ENCODE data around the gene DCAF6. TPM values are rescaled to one million over a fixed set of nuclear protein-coding genes. Genes with fewer than 3 reads are reported as not detected.
"Not testable (repeated sequence)": the region's sequence is repeated elsewhere in the genome, so short reads cannot be mapped to it uniquely, and the experiment has no call there.

The DCAF6 gene, protein sequence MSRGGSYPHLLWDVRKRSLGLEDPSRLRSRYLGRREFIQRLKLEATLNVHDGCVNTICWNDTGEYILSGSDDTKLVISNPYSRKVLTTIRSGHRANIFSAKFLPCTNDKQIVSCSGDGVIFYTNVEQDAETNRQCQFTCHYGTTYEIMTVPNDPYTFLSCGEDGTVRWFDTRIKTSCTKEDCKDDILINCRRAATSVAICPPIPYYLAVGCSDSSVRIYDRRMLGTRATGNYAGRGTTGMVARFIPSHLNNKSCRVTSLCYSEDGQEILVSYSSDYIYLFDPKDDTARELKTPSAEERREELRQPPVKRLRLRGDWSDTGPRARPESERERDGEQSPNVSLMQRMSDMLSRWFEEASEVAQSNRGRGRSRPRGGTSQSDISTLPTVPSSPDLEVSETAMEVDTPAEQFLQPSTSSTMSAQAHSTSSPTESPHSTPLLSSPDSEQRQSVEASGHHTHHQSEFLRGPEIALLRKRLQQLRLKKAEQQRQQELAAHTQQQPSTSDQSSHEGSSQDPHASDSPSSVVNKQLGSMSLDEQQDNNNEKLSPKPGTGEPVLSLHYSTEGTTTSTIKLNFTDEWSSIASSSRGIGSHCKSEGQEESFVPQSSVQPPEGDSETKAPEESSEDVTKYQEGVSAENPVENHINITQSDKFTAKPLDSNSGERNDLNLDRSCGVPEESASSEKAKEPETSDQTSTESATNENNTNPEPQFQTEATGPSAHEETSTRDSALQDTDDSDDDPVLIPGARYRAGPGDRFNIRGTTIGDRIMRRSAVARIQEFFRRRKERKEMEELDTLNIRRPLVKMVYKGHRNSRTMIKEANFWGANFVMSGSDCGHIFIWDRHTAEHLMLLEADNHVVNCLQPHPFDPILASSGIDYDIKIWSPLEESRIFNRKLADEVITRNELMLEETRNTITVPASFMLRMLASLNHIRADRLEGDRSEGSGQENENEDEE
- 35.5 and 37.5 TPM in 2 replicates for total RNA-seq

DNA sequence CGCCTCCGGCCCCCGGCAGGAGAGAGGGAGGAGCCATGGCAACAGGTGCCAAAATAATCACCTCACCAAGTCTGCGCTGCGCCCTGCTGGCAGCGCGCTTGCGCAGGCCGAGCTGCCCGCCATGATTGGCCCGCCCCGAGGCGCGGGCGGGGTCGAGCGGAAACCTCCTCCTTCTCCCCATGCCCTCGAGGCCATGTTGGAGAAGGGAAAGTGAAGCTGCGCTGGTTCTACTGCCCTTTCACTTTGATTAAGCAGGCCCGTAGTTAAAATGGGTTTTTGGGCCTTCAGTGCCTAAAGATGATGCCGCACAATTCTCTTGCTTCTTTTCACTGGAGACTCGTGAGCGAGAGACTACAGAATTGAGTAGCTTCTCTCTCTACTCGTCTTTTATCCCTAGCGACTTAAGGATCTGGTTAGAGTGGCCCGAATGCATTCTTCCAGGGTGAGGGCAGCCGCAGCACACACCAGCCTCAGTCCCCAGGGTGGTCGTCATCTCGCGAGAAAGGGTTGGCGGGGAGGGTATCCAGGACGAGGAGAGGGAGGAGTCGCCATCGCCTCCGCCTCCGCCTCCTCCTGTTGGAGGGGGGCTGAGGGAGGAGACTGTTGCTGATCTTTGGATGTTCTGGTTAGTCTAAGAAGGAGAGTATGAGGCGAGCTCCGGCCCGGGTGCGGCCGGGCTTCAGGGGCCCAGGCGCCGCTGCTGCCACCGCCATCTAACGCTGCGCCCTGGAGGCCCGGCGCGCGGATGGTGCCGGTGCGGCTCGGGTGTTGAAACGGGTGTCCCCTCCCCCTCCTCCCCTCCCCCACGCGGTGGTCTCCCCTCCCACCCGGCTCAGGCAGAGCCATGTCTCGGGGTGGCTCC is at the start of gene DCAF6:
Gene DCAF6, plus strand, starts transcription at position 616 of the 862 bp plus-strand sequence. Its CDS starts 229 bp downstream, at position 845.
- peak; percentile 90 for DNase-seq (ENCODE audit: low read depth)
- TF ChIP-seq, protein P1, sequence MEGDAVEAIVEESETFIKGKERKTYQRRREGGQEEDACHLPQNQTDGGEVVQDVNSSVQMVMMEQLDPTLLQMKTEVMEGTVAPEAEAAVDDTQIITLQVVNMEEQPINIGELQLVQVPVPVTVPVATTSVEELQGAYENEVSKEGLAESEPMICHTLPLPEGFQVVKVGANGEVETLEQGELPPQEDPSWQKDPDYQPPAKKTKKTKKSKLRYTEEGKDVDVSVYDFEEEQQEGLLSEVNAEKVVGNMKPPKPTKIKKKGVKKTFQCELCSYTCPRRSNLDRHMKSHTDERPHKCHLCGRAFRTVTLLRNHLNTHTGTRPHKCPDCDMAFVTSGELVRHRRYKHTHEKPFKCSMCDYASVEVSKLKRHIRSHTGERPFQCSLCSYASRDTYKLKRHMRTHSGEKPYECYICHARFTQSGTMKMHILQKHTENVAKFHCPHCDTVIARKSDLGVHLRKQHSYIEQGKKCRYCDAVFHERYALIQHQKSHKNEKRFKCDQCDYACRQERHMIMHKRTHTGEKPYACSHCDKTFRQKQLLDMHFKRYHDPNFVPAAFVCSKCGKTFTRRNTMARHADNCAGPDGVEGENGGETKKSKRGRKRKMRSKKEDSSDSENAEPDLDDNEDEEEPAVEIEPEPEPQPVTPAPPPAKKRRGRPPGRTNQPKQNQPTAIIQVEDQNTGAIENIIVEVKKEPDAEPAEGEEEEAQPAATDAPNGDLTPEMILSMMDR (conservative IDR thresholded peaks at IDR 0.05; ENCODE audit: low read depth, low read length): no peak
- peak within 1 kb of the TSS; percentile 86 for H3K4me3 ChIP-seq (ENCODE audit: low read depth, low read length)

DNA sequence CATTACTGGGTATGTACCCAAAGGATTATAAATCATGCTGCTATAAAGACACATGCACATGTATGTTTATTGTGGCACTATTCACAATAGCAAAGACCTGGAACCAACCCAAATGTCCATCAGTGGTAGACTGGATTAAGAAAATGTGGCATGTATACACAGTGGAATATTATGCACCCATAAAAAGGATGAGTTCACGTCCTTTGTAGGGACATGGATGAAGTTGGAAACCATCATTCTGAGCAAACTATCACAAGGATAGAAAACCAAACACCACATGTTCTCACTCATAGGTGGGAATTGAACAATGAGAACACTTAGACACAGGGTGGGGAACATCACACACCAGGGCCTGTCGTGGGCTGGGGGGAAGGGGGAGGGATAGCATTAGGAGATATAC is 49.3 kb upstream of the DCAF6 start:
- not testable (repeated sequence) for DNase-seq (ENCODE audit: low read depth); H3K4me3 ChIP-seq (ENCODE audit: low read depth, low read length)

DNA sequence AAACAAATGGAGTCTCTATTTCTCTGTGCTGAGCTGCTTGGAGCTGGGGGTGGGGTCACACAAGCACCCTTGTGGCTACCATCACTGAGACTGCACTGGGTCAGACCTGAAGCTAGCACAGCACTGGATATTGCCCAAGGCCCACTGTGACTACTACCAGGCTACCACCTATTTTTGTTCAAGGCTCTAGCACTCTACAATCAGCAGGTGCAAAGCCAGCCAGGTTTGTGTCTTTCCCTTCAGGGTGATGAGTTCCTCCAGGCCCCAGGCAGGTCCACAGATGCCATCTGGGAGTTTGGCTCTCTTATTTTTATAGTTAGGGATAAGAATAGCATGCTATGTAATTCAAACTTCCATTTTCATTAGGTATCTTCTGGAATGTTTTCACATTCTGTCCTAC is 46.1 kb upstream of the DCAF6 start:
- H3K4me3 ChIP-seq (ENCODE audit: low read depth, low read length): no peak overlapping the region
- no peak for DNase-seq (ENCODE audit: low read depth)
- TF ChIP-seq, protein P1 (conservative IDR thresholded peaks at IDR 0.05; ENCODE audit: low read depth, low read length): no peak

DNA sequence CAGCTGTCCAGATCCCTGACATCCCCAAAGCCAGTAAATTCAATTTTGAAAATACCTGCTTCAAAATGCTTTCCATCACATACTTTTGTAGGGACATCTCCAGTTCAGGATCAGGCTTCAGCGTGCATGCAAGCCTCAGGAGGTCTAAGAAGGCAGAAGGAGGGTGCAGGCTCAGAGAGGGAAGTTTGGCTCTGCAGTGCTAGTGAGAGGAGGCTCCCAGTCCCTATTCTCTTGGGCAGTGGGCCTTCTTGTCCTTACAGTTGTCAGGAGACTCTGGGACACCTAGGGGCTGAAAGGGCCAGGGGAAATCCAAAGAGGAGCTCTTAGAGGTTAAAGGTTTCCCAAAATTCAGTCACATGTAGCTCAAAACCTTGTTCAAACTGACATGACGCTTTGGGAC is 42.7 kb upstream of the DCAF6 start:
- TF ChIP-seq, protein P1 (conservative IDR thresholded peaks at IDR 0.05; ENCODE audit: low read depth, low read length): no peak
- no peak for DNase-seq (ENCODE audit: low read depth)
- no peak overlapping the region for H3K4me3 ChIP-seq (ENCODE audit: low read depth, low read length)

DNA sequence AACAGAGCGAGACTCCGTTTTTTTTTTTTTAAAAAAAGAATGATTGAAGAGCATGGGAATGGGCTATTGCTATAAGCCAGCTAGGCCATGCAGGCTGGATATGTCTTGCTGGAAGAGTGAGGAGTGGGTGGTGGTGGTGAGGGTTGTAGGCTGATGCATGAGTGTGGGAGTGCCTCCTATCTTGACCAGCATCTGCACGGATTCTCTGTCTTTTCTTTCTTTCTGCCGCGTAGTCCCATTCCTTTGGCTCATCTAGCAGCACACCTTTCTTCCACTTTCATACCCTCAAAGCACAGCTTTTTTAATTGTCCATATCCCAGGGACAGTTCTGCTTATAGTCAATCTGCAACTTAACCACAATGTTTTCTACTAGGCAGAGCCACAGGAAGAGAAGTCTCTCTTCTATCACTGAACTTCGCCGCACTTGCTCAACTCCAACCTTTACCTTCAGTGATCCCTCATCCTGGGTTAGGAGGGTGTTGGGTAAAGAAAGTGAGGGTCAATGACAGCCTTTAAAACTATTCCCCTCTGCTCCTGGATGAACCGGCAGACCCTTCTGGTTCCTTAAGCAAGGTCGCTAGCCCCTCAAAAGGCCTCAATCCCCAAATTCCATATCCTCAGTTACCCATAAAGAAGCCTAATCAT is 37.8 kb upstream of the DCAF6 start:
- DNase-seq (ENCODE audit: low read depth): no peak
- TF ChIP-seq, protein P1 (conservative IDR thresholded peaks at IDR 0.05; ENCODE audit: low read depth, low read length): no peak
- no peak overlapping the region for H3K4me3 ChIP-seq (ENCODE audit: low read depth, low read length)

DNA sequence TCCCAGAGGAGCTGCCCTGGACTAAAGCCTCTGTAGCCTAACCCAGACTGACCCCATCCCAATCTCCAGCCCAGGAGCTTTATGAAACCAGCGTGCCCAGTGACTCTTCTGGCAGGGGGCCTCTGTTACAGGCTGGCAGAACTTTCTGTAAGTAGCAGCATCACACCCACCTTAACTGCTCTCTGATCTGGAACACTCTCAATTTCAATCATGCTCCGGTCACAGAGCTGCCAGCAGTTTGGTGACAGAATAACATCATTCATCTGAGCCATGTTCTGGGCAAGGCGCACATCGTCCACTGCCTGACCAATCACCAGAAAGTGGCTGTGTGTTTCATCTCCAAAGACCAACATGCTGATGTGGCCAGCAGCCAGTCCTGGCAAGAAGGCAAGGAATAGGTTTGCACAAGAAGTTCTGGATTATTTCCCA is 37.2 kb upstream of the DCAF6 start:
- TF ChIP-seq, protein P1 (conservative IDR thresholded peaks at IDR 0.05; ENCODE audit: low read depth, low read length): no peak
- DNase-seq (ENCODE audit: low read depth): no peak

More for the DNA sequence above, 37.2 kb upstream of the DCAF6 start:
- no peak overlapping the region for H3K4me3 ChIP-seq (ENCODE audit: low read depth, low read length)
